ENCODE measurements around the gene CEP170.
"Not testable (repeated sequence)": the region's sequence is repeated elsewhere in the genome, so short reads cannot be mapped to it uniquely, and the experiment has no call there.

CEP170 gene

GRCh38 chr1:243233908-243234307, 21.2 kb downstream of the CEP170 start:
- ATAC-seq (no peak), DNase-seq (no peak)

DNA sequence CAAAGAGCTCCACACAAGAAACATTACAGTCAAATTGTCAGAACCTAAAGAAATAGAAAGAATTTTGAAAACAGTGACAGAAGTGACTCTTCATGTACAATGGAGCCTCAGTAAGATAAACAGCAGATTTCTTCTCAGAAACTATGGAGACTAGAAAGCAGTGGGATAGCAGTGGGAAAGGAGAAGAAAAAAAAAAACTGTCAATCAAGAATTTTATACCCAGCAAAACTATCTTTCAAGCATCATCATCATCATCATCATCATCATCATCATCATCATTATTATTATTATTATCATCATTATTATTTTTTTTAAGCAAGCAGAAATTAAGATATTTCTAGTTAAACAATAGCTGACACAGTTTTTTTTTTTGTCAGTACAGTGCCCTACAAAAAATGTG, 24.2 kb downstream of the CEP170 start:
- DNase-seq, result no peak
- no peak for ATAC-seq

DNA sequence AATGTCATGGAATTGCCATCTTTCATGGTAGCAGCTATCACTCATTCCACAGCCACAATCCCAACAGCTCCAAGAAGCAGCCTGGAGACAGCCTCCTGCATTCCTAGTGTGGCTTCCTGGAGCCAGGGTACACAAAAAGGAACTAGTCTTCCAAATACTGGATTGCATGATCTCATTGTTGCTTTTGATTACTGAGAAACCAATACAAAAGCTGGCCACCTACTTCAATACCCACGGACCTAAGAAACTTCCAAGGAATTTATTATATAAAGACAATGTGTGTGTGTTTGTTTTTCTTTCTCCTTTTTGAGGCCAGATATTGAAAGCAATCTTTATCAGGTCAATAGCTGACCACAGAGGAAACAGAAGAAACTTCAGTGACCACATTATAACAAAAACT, 25.6 kb downstream of the CEP170 start:
- ATAC-seq (no peak), DNase-seq (no peak)

DNA sequence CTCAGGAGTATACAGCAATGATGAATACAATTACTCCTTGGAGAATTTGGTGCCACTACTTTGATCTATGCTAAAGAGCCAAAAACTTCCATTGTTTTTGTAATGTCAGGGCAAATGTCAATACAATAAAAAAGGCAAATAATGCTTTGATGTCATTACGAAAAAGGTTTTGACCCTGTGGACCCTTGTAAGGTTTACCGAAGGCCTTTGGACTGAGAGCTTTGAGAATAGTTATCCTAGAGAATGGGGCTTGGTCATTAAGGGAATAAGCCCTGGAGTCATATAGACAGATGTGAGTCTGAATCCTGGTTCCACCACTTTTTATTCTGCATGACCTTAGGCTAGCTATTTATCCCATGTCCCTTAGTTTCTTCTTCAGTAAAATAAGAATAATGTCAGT, 27.5 kb downstream of the CEP170 start:
- DNase-seq (no peak), ATAC-seq (no peak)

DNA sequence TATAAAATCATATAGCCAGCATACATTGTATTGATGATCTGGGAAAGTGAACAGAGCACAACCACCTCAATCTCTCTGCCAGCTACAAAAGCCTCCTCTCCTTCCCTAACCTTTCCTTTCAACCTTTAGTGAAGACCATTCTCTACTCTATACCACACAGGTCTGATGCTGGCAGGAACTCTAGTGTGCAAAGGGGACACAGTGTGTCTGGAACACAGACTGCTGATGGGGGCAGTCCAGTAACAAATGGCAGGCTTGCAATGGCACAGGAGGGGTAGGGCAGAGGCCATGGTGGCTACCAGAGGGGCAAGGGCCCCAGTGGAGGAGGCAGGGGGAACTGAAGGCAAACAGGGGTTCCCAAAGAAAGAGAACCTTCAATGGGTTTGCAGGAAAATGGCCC, 37.0 kb downstream of the CEP170 start:
- no peak for ATAC-seq

GRCh38 chr1:243217349-243217748, 37.7 kb downstream of the CEP170 start:
- no peak for ATAC-seq
- DNase-seq, result no peak

More for the DNA sequence above, 37.0 kb downstream of the CEP170 start:
- DNase-seq, result no peak

GRCh38 chr1:243216741-243217140, 38.3 kb downstream of the CEP170 start:
- no peak for ATAC-seq

GRCh38 chr1:243215276-243215875, 39.7 kb downstream of the CEP170 start:
- DNase-seq, ATAC-seq: not testable (repeated sequence)

More at GRCh38 chr1:243216741-243217140, 38.3 kb downstream of the CEP170 start:
- DNase-seq, result no peak

- DNase-seq, result no peak
- no peak for ATAC-seq
Measured at GRCh38 chr1:243213045-243213787, 41.9 kb downstream of the CEP170 start.

GRCh38 chr1:243211984-243212383, 43.1 kb downstream of the CEP170 start:
- not testable (repeated sequence) for ATAC-seq, DNase-seq

DNA sequence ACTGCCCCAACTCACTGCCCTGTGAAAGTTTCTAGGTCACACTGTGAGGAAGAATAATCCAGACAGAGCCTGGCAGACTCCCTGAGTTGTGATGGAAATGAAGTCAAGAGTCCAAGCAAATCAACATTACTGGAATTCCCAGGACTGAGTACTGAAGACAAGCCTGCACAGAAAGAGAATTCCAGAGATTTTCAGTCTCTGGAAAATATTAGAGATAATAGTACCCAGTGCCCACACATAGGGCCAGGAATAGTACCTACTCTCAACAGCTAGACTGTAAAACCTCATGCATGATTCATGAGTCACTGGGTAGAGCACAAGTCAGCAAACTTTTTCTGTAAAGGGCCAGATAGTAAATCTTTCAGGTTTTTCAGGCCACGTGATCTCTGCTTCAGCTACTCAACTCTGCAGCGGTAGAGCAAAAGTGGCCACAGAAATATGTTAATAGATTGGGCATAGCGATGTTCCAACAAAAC, 50.0 kb downstream of the CEP170 start:
- peak; percentile 43 for ATAC-seq
- DNase-seq, result not testable (repeated sequence)

DNA sequence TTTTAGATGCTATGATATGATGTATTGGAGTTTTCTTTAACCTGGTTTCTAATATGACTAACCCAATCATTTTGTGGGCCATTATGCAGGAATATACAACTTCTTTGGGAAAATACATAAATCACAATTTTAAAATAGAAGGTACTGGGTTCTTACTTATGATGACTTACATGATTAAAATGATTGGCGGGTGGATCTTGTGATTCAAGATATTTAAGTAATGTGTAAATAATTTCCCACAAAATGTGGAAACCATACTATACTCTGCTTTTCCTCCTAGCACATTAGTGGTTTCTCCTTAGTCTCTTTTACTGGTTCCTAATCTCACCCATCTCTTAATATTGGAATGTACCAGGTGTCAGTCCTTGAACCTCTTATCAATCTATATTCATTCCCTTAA, 50.7 kb downstream of the CEP170 start:
- ATAC-seq, result not testable (repeated sequence)

DNA sequence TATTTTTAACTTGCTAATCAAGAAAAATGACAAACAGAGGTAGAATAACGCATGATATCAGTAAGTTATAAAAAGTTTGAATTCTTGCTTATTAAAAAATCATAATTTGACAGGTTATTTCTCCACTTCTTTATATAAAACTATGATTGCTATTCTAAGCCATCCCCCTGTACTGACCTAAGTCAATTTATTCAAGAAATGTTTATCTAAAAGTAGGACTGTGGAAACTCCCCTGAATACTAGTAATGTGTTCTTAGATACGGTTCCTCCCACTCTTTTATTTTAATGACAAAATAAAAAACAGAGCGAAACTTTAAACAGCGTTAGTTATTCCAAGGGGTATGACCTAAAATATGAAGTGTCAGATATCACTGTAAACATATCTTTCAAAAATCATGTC, 51.9 kb downstream of the CEP170 start:
- ATAC-seq, DNase-seq: not testable (repeated sequence)

More for the DNA sequence above, 50.7 kb downstream of the CEP170 start:
- DNase-seq, result not testable (repeated sequence)

DNA sequence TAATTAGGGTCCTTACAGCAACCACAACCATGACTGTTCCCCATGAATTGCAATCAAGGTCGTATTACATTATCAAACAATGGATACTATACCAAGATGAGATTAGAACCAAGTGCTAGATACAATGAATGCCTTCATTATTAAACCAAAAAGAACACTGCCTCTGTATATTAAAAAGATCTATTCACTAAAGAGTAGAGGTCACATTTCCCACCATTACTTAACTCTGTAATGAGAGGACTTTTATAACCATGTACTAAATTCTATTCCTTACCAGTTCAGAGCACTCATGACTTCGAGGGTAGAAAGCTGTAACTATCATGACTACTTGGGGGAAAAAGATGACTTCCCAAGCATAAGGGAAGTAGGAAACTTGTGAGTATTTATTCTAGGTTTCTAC, 53.8 kb downstream of the CEP170 start:
- ATAC-seq, DNase-seq: not testable (repeated sequence)

DNA sequence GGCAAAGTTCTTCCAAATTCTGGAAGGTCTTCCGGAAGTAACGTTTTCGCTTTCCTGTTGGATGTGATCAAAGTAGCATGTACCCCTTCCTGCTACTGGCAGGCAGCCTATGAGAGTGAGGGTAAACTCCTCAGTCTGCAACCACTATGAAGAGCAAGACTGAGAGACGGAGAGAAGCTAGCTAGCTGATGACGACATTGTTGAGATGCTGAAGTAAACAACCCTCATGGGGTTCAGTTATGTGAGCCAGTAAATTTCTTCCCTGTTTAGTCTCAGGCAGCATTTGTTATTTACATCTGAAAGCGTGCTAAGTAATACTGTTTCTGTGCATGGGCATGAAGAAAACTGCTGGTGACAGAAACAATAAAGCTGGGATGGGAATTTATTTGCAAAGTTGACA, 57.6 kb downstream of the CEP170 start:
- DNase-seq, ATAC-seq: not testable (repeated sequence)

GRCh38 chr1:243193330-243193729, 61.8 kb downstream of the CEP170 start:
- DNase-seq, ATAC-seq: not testable (repeated sequence)

DNA sequence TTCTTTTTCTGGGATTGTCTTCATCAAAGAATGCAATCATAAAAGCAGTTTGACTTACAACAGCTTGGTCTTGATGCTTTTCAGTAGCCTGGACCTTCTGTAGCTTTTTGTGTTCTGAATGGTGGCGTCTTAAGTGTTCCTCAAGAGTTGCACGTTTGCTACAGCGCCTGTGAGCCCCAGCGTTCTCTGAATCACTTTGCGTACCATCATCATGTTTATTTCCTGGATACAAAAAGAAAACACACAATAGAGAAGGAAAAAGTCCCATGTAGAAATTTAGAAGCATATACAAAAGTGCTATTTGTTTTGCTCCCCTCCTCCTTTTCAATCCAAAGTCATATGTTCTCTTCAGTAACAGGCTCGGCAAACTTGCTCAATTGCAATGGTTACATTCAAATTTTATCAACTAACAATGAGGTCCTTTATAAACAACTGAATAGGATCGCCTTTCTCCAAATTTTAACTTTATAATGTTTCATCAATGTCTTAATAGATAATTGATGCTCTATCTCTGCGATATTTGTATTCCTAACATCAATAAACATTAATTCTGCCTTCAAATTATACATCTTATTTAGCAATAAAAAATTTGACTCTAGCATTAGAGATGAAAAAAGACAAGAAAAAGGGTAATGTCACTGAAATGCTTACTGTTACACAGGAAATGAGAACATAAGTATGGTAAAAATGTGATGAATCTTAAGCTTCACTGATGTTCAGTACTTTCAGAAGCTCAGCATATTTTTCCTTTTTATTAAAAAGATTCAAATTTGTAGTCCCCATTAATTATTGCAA, 68.7 kb downstream of the CEP170 start:
- DNase-seq, ATAC-seq: not testable (repeated sequence)

GRCh38 chr1:243184787-243185186, 70.3 kb downstream of the CEP170 start:
- ATAC-seq, DNase-seq: not testable (repeated sequence)

- not testable (repeated sequence) for DNase-seq, ATAC-seq
Measured at GRCh38 chr1:243183661-243184060, 71.4 kb downstream of the CEP170 start.

- not testable (repeated sequence) for ATAC-seq, DNase-seq
Measured at GRCh38 chr1:243183176-243183575, 71.9 kb downstream of the CEP170 start.

DNA sequence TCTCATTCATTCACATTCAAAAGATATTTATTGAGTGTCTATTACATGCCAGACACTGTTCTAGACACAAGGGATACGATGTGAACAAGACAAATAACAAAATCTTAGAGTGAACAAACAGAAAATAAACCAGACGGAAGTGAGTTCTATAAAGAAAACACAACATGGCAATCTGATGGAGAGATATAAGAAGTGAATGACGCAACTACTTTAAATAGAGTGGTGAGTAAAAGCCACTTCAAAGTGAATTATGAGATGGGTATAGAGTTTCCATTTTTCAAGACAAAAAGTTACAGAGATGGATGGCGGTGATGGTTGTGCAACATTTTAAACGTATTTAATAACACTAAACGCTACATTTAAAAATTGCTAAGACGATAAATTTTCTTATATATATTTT, 75.4 kb downstream of the CEP170 start:
- ATAC-seq, result peak; percentile 68
- DNase-seq, result no peak

DNA sequence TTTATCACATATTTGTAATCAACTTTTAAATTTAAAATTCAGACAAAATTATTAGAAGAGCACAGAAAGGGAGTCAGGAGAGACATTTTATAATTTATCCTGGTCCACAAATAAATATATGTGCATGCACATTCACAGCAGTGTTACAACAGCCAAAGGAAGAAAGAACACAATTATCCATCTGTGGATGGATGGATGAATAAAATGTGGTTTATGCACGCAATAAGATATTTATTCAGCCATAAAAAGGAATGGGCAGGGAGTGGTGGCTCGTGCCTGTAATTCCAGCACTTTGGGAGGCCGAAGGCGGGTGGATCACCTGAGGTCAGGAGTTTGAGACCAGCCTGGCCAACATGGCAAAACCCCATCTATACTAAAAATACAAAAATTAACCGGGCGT, 77.3 kb downstream of the CEP170 start:
- ATAC-seq, DNase-seq: not testable (repeated sequence)

All from stimulated activated naive CD8-positive, alpha-beta T cell treated with anti-CD3 and anti-CD28 coated beads, Interleukin-15, Interleukin-2, amounts not matched to agents 100 U/mL and 50 U/mL, for 24 hours (primary cell).